HG02642 (cell line): ENCODE data around the gene SUB1.
A peak's percentile ranks its signal among the peaks of the same experiment; 100 is the strongest.

Source experiments
- ATAC-seq: cut with Tn5 transposase; IDR thresholded peaks from one replicate; pipeline ENCODE4 v1.9.1; 2021; ENCODE audit warnings: mild to moderate bottlenecking; ENCODE audit not compliant: unreplicated experiment, poor library complexity

The SUB1 gene

GRCh38 chr5:32598260-32598937 is 13.0 kb downstream of the SUB1 start:
- no peak for ATAC-seq

GRCh38 chr5:32598997-32599549 is 13.7 kb downstream of the SUB1 start:
- ATAC-seq, result no peak

GRCh38 chr5:32600054-32600622 is 14.8 kb downstream of the SUB1 start:
- no peak for ATAC-seq

GRCh38 chr5:32601623-32602295 is 16.4 kb downstream of the SUB1 start:
- ATAC-seq, result no peak

GRCh38 chr5:32602906-32603305 is 17.5 kb downstream of the SUB1 start:
- no peak for ATAC-seq

- ATAC-seq, result no peak
Observed at GRCh38 chr5:32604800-32605765, 19.7 kb downstream of the SUB1 start.

GRCh38 chr5:32605766-32606152 is 20.4 kb downstream of the SUB1 start:
- no peak for ATAC-seq

GRCh38 chr5:32612134-32612888 is 27.0 kb downstream of the SUB1 start:
- ATAC-seq, result no peak

- peak; percentile 86 for ATAC-seq
Observed at GRCh38 chr5:32613050-32613672, 27.8 kb downstream of the SUB1 start.

- no peak for ATAC-seq
Observed at GRCh38 chr5:32615236-32615635, 29.9 kb downstream of the SUB1 start.

GRCh38 chr5:32618962-32619361 is 33.6 kb downstream of the SUB1 start:
- ATAC-seq, result no peak

GRCh38 chr5:32621256-32621655 is 35.9 kb downstream of the SUB1 start:
- ATAC-seq, result no peak

GRCh38 chr5:32625106-32625505 is 39.7 kb downstream of the SUB1 start:
- ATAC-seq, result no peak

- no peak for ATAC-seq
Observed at GRCh38 chr5:32625547-32625946, 40.2 kb downstream of the SUB1 start.

GRCh38 chr5:32627219-32627870 is 42.0 kb downstream of the SUB1 start:
- no peak for ATAC-seq

- ATAC-seq, result no peak
Observed at GRCh38 chr5:32628049-32628844, 42.9 kb downstream of the SUB1 start.

- no peak for ATAC-seq
Observed at GRCh38 chr5:32630867-32631491, 45.6 kb downstream of the SUB1 start.
